Spleen (tissue), 11 donors: Measurements from ENCODE around the gene PPP1R12C. TPM values are rescaled to one million over a fixed set of nuclear protein-coding genes. Genes with fewer than 3 reads are reported as not detected.
"Not testable (repeated sequence)": the region's sequence is repeated elsewhere in the genome, so short reads cannot be mapped to it uniquely, and the experiment has no call there.

Source experiments
- DNase-seq: peaks from one replicate; pipeline ENCODE4 v3.0.0-alpha.2; 2020
- H3K27ac ChIP-seq, 8 donors: fragments of 200-600 bp; sonication (generic) in 7 of 8; 1 replicate in 4 of 8; 2 replicates in 4 of 8; pipeline versions ENCODE4 v1.5.0 to v1.8.0; 2016 to 2021; ENCODE audit warnings: inconsistent platforms in 4 of 8, mild to moderate bottlenecking in 4 of 8, moderate library complexity in 1 of 8
- H3K27me3 ChIP-seq, 7 donors: fragments of 200-600 bp; sonication (generic) in 6 of 7; replicated peaks in 1 of 7; 1 replicate in 4 of 7; 2 replicates in 3 of 7; pipeline versions ENCODE4 v1.5.0 to v1.8.0; 2016 to 2021; ENCODE audit warnings: inconsistent platforms in 3 of 7, mild to moderate bottlenecking in 1 of 7
- H3K36me3 ChIP-seq, 6 donors: fragments of 200-600 bp; sonication (generic) in 5 of 6; 1 replicate in 4 of 6; 2 replicates in 2 of 6; pipeline versions ENCODE4 v1.5.0 to v1.8.0; 2016 to 2021; ENCODE audit warnings: inconsistent platforms in 2 of 6
- H3K4me1 ChIP-seq, 6 donors: fragments of 200-600 bp; sonication (generic) in 5 of 6; 1 replicate in 3 of 6; 2 replicates in 3 of 6; pipeline versions ENCODE4 v1.5.0 to v1.8.0; 2016 to 2021; ENCODE audit warnings: inconsistent platforms in 3 of 6
- H3K4me3 ChIP-seq, 8 donors: fragments of 200-600 bp; sonication (generic) in 7 of 8; 1 replicate in 4 of 8; 2 replicates in 4 of 8; pipeline versions ENCODE4 v1.5.0 to v1.8.0; 2016 to 2021; ENCODE audit warnings: inconsistent platforms in 4 of 8, mild to moderate bottlenecking in 4 of 8, moderate library complexity in 2 of 8
- H3K9me3 ChIP-seq, 8 donors: fragments of 200-600 bp; sonication (generic) in 7 of 8; 1 replicate in 4 of 8; 2 replicates in 4 of 8; pipeline versions ENCODE4 v1.5.0 to v1.8.0; 2016 to 2021; ENCODE audit warnings: inconsistent platforms in 4 of 8
- POLR2A ChIP-seq, 3 donors: fragments of 450-650 bp; IDR thresholded peaks; one replicate each; pipeline ENCODE4 v1.5.1; 2017; ENCODE audit warnings: antibody characterized with exemption in 3 of 3, mild to moderate bottlenecking in 1 of 3
- POLR2AphosphoS5 ChIP-seq, 3 donors: sonication (generic); formaldehyde crosslinking; IDR thresholded peaks; one replicate each; pipeline ENCODE4 v1.5.1; 2017; ENCODE audit warnings: antibody characterized with exemption in 3 of 3
- WGBS, 5 donors: extraction: QIAGEN DNeasy Blood & Tissue Kit in 3 of 5; methylation state at CpG; one replicate each; pipeline versions ENCODE4 v1.1.5 to v1.1.7; 2013 to 2018; 5-methylcytosine and 5-hydroxymethylcytosine counted together
- intact Hi-C: fragments of 100-400 bp; cut with DNase I; formaldehyde crosslinking; loops from one replicate; pipeline ENCODE4 v1.15.0; 2023; ENCODE audit warnings: low total_unique reads
- polyA plus RNA-seq, 3 donors: library from polyadenylated mRNA; stranded (reverse); fragments of 200-250 nt; gene quantifications; one replicate each; pipeline ENCODE4 v1.2.1, GENCODE V29; 2013
- total RNA-seq, 7 donors: library from RNA; depleted of rRNA in 3 of 7; stranded (reverse); fragments of >200 nt in 3 of 7; fragmentation: NEBNext Ultra II Directional in 4 of 7; extraction: Animal tissue kit (Norgen Biotek cat#: 25700) in 4 of 7; gene quantifications; one replicate each; pipeline versions ENCODE4 v1.1.0 to v1.2.1, GENCODE V29; 2016 to 2021
- TF ChIP-seq, protein P1 (sequence below), 11 experiments: fragments of 200-600 bp in 7 of 11; fragments of 450-650 bp in 4 of 11; sonication (generic) in 4 of 11; IDR thresholded peaks in 8 of 11; conservative IDR thresholded peaks in 3 of 11; 1 replicate in 7 of 11; 2 replicates in 4 of 11; pipeline versions ENCODE4 v1.4.0 to v1.8.0; 2016 to 2021; ENCODE audit warnings: antibody characterized with exemption in 11 of 11, inconsistent platforms in 4 of 11, mild to moderate bottlenecking in 1 of 11
- donor health status: healthy with polysubstance abuse.
- donor health status: DM: no; HTN: no; CAD: no; lungs with moderate emphysema.
- donor health status: DM: no; HTN: no; CAD: no.
- donor health status: Bipolar disorder and iron deficiency.
- donor health status: healthy.
- donor health status: DM: no; HTN: no; CAD: no.
- donor health status: DM: yes; HTN: yes; CAD: no.

The PPP1R12C gene
- total and polyA plus RNA-seq, 10 donors = 88.2 to 292 (median 151) TPM

DNA sequence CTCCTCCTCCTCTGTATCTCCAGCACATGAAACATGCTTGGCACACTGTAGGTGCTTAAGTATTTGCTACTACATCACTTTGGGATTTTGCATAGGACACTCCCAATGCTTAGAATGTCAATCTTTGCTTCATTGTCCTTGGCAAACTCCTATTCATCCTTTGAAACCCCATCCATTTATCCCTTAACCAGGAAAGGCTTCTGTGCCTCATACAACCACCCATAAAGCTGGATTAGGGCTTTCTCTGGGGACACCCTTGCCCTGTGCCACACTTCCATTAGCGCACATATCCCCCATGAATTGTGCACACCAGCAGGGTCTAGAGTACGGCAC, 47.6 kb downstream of the PPP1R12C start:
- Histone ChIP-seq H3K9me3 (peaks cover 0 to 6% (median 0%) of the 10 kb centered on the region in 8 donors), H3K36me3 (no peaks in the 10 kb centered on the region), H3K4me3 (peak overlapping the region in 1 of 8 donors; percentile 21), H3K27me3 (peaks cover 0 to 78% (median 31%) of the 10 kb centered on the region in 7 donors), H3K27ac (no peak overlapping the region), H3K4me1 (peaks cover 0 to 28% (median 8%) of the 10 kb centered on the region in 6 donors)
- WGBS, 5 donors = 93 to 100% (median 97%) methylated on average over 2 of the region's 2 CpGs
- intact Hi-C loops = no loop called here
- DNase-seq = no peak
- TF ChIP-seq POLR2A (IDR thresholded peaks at IDR 0.05) (no peak), POLR2AphosphoS5 (IDR thresholded peaks at IDR 0.05) (no peak)

DNA sequence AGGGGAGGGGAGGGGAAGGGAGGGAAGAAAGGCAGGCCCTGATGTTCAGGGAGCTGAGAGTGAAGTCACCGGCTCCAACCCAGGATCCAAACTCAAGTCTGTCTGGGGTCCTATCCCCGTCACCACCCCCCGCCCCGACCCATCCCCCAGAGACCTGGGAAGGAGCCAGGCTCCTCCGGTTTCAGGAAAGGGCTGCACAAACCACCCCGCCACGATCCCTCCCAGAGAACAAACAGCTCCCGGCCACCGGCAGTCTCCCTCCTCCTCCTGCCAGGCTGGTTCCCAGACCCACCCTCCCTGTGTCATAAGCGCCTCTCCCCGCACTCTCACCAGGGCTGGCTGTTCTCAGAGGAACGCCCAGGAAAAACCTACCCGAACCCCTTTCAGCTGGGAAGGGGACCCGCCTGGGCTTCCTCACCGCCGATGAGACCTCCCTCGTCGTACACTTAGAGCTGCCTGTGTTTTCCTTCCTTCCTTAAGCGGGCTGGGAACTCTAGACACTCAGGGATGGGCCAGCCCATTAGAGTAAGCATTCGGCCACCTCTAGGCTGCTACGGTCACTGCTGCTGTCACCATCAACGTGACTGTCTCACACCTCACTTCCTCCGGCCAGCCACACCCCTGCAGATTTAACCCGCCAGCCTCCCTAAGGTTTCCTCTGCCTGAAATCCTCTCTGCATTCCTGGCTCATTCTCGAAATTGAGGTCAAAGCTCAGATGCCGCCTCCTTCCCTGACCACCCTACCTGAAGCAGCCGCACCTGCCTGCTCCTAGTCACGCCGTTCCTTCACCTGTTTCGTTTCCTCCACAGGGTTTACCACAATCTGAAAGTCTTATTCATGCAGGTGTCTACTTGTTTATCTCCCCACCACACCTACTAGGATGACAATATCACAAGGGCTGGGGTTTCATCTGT, 48.2 kb downstream of the PPP1R12C start:
- no peak for TF ChIP-seq POLR2A (IDR thresholded peaks at IDR 0.05)
- no peak for TF ChIP-seq POLR2AphosphoS5 (IDR thresholded peaks at IDR 0.05)
- TF ChIP-seq, protein P1, sequence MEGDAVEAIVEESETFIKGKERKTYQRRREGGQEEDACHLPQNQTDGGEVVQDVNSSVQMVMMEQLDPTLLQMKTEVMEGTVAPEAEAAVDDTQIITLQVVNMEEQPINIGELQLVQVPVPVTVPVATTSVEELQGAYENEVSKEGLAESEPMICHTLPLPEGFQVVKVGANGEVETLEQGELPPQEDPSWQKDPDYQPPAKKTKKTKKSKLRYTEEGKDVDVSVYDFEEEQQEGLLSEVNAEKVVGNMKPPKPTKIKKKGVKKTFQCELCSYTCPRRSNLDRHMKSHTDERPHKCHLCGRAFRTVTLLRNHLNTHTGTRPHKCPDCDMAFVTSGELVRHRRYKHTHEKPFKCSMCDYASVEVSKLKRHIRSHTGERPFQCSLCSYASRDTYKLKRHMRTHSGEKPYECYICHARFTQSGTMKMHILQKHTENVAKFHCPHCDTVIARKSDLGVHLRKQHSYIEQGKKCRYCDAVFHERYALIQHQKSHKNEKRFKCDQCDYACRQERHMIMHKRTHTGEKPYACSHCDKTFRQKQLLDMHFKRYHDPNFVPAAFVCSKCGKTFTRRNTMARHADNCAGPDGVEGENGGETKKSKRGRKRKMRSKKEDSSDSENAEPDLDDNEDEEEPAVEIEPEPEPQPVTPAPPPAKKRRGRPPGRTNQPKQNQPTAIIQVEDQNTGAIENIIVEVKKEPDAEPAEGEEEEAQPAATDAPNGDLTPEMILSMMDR (IDR thresholded peaks at IDR 0.05 in 8 of 11, conservative IDR thresholded peaks at IDR 0.05 in 3 of 11) = no peak
- H3K4me3 ChIP-seq = peak overlapping the region in 1 of 8 donors; percentile 21
- H3K36me3 ChIP-seq = no peaks in the 10 kb centered on the region
- H3K27me3 ChIP-seq = peaks cover 0 to 76% (median 30%) of the 10 kb centered on the region in 7 donors
- peaks cover 0 to 28% (median 8%) of the 10 kb centered on the region in 6 donors for H3K4me1 ChIP-seq
- 5 to 12% (median 8%) methylated on average over 25 to 30 of the region's 30 CpGs for WGBS, 5 donors
- H3K9me3 ChIP-seq = peaks cover 0 to 6% (median 0%) of the 10 kb centered on the region in 8 donors
- DNase-seq = no peak
- H3K27ac ChIP-seq = peak overlapping the region in 1 of 8 donors; percentile 23
- intact Hi-C loops = no loop called here

DNA sequence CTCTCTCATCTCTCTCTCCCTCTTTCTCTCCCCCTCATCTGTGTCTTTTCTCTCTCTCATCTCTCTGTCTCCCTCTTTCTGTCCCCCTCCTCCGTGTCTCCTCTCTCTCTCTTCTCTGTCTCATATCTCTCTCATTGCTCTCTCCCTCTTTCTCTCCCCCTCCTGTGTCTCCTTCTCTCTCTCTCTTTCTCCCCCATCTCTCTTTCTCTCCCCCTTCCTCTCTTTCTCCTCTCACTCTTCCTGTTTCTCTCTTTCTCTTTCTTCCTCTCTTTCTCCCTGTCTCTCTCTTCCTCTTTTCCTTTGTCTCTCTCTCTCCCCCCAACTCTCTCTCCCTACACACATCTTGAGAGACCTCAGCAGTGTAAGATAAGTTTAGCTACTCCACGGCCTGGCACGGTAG, 49.6 kb downstream of the PPP1R12C start:
- DNase-seq = no peak
- intact Hi-C loops = no loop called here
- H3K36me3 ChIP-seq = no peaks in the 10 kb centered on the region
- 33 to 46% (median 40%) methylated on average over 3 of the region's 3 CpGs for WGBS, 5 donors
- H3K4me1 ChIP-seq = peaks cover 0 to 28% (median 8%) of the 10 kb centered on the region in 6 donors
- no peak overlapping the region for H3K4me3 ChIP-seq
- TF ChIP-seq, protein P1 (IDR thresholded peaks at IDR 0.05 in 8 of 11, conservative IDR thresholded peaks at IDR 0.05 in 3 of 11) = no peak
- no peak for TF ChIP-seq POLR2AphosphoS5 (IDR thresholded peaks at IDR 0.05)
- no peak for TF ChIP-seq POLR2A (IDR thresholded peaks at IDR 0.05)
- peaks cover 0 to 65% (median 27%) of the 10 kb centered on the region in 7 donors for H3K27me3 ChIP-seq
- no peak overlapping the region for H3K27ac ChIP-seq
- peaks cover 0 to 4% (median 0%) of the 10 kb centered on the region in 8 donors for H3K9me3 ChIP-seq

DNA sequence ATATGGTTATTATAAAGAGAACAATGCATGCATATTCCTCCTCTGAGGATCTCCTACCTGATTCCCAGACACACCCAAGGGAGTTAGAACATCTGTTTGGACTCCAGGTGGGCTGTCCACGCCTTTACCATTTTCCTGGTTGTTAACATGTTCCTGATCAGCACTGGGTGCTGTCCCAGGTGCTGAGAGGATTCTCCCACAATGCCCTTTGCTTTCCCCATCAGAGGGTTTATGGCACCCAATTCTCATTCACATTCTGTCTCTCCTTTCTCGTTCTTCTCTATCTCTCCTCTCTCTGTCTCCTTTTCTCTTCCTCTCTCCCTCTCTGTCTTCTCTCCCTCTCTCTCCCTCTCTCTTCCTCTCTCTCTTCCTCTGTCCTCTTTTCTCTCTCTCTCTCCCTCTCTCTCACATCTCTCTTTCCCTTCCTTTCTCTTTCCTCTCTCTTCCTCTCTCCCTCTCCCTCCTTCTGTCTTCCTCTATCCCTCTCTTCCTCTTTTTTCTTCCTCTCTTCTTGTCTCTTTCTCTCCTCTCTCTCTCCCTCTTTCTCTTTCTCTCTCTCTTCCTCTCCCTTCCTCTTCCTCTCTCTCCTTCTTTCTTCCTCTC, 51.2 kb downstream of the PPP1R12C start:
- WGBS, 5 donors = 18 to 40% (median 32%) methylated on average over 2 of the region's 2 CpGs
- DNase-seq = no peak
- Histone ChIP-seq H3K27ac (no peak overlapping the region), H3K27me3 (peaks cover 0 to 54% (median 22%) of the 10 kb centered on the region in 7 donors), H3K4me3 (no peak overlapping the region), H3K9me3 (peaks cover 0 to 3% (median 0%) of the 10 kb centered on the region in 8 donors), H3K4me1 (peaks cover 3 to 36% (median 18%) of the 10 kb centered on the region in 6 donors), H3K36me3 (no peaks in the 10 kb centered on the region)
- TF ChIP-seq POLR2AphosphoS5 (IDR thresholded peaks at IDR 0.05) (no peak), POLR2A (IDR thresholded peaks at IDR 0.05) (no peak)
- TF ChIP-seq, protein P1 (IDR thresholded peaks at IDR 0.05 in 8 of 11, conservative IDR thresholded peaks at IDR 0.05 in 3 of 11) = no peak
- intact Hi-C loops = no loop called here

DNA sequence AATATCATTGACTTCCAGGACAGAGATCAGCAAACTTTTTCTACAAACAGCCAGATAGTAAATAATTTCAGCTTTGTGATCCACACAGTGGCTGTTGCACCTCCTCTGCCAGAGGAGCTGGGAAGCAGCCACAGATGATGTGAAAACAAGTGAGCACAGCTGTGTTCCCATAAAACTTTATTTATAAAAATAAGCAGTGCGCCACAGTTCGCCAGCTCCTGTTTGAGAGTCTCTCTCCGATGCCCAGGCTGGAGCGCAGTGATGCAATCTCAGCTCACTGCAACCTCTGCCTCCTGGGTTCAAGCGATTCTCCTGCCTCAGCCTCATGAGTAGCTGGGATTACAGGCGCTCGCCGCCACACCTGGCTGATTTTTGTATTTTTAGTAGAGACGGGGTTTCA, 51.9 kb downstream of the PPP1R12C start:
- WGBS, 5 donors = 82 to 89% (median 87%) methylated on average over 9 of the region's 9 CpGs
- H3K4me3 ChIP-seq, H3K9me3 ChIP-seq, H3K36me3 ChIP-seq, DNase-seq, intact Hi-C loops, H3K27ac ChIP-seq: not testable (repeated sequence)
- peaks cover 8 to 36% (median 21%) of the 10 kb centered on the region in 6 donors for H3K4me1 ChIP-seq
- H3K27me3 ChIP-seq = peaks cover 0 to 47% (median 16%) of the 10 kb centered on the region in 7 donors
